Endothelial cell of umbilical vein (primary cell): ENCODE measurements around the gene PLA2G2D. TPM values are rescaled to one million over a fixed set of nuclear protein-coding genes. Genes with fewer than 3 reads are reported as not detected.

Experiments used
- BruUV-seq: library from RNA; stranded (reverse); fragments of 400-500 nt; replicated peaks from 2 replicates; lab custom pipeline; 2021; lab: Mats Ljungman, UMichigan
- CTCF ChIA-PET: fragments of 300-600, 350-600 bp; sonication (Branson Sonifier 250); formaldehyde crosslinking; loops from one replicate; lab custom pipeline; 2021; ENCODE audit warnings: antibody characterized with exemption, inconsistent platforms; lab: Charles Lee
- POLR2A ChIA-PET: fragments of 300-600, 350-600 bp; sonication (Branson Sonifier 250); formaldehyde crosslinking; loops from one replicate; lab custom pipeline; 2021; ENCODE audit warnings: antibody characterized with exemption, inconsistent platforms; lab: Charles Lee
- DNase-seq: peaks from one replicate; pipeline ENCODE4 v3.0.0-alpha.2; 2011; ENCODE audit warnings: low read depth, low spot score
- FAIRE-seq: peaks from 2 replicates; lab custom pipeline; 2011; peaks lifted over from hg19 to GRCh38; lab: Jason Lieb, UNC
- H2AFZ ChIP-seq: 2 replicates; pipeline ENCODE4 v1.6.0; 2012; ENCODE audit warnings: low read depth, low read length, control low read depth, inconsistent platforms
- H3K27ac ChIP-seq: 2 replicates; pipeline ENCODE4 v1.5.1; 2011; ENCODE audit warnings: low read depth, mild to moderate bottlenecking, control low read depth, low read length, moderate library complexity; ENCODE audit not compliant: insufficient read depth
- H3K27me3 ChIP-seq, 2 experiments: 2 replicates each; pipeline versions ENCODE4 v1.6.0 to v1.6.1; 2011; ENCODE audit warnings: low read length in 2 of 2, mixed read lengths in 1 of 2; ENCODE audit not compliant: control insufficient read depth in 2 of 2, insufficient read depth in 2 of 2
- H3K36me3 ChIP-seq, 2 experiments: 2 replicates in 1 of 2; 3 replicates in 1 of 2; pipeline ENCODE4 v1.5.1; 2011; ENCODE audit warnings: low read length in 2 of 2, mild to moderate bottlenecking in 1 of 2, moderate library complexity in 1 of 2; ENCODE audit not compliant: control insufficient read depth in 2 of 2, insufficient read depth in 2 of 2; ENCODE audit errors: extremely low read depth in 1 of 2
- H3K4me1 ChIP-seq: 3 replicates; pipeline ENCODE4 v1.5.1; 2011; ENCODE audit warnings: mild to moderate bottlenecking, low read length; ENCODE audit not compliant: control insufficient read depth, insufficient read depth; ENCODE audit errors: extremely low read depth
- H3K4me2 ChIP-seq: 2 replicates; pipeline ENCODE4 v1.6.1; 2011; ENCODE audit warnings: low read length, control low read depth, mixed read lengths; ENCODE audit not compliant: insufficient read depth
- H3K4me3 ChIP-seq, 3 experiments: fragments of 200-600 bp in 1 of 3; sonication (generic), shearing (Covaris generic) in 1 of 3; replicated peaks in 1 of 3; 2 replicates each; pipeline ENCODE4 v1.5.1; 2011 to 2016; ENCODE audit warnings: control low read depth in 3 of 3, low read length in 3 of 3, mild to moderate bottlenecking in 2 of 3, inconsistent platforms in 1 of 3, low read depth in 1 of 3, moderate library complexity in 1 of 3; ENCODE audit not compliant: insufficient read depth in 1 of 3
- H3K79me2 ChIP-seq: 2 replicates; pipeline ENCODE4 v1.6.0; 2012; ENCODE audit warnings: low read length, inconsistent platforms; ENCODE audit not compliant: control insufficient read depth, insufficient read depth
- H3K9ac ChIP-seq: replicated peaks from 2 replicates; pipeline ENCODE3; 2011; ENCODE audit warnings: low read length, control low read depth; ENCODE audit not compliant: insufficient read depth; ENCODE audit errors: extremely low read depth
- H3K9me1 ChIP-seq: replicated peaks from 3 replicates; pipeline ENCODE4 v1.6.0; 2011; ENCODE audit warnings: mild to moderate bottlenecking, low read length; ENCODE audit not compliant: control insufficient read depth, insufficient read depth; ENCODE audit errors: extremely low read depth
- H3K9me3 ChIP-seq: replicated peaks from 2 replicates; pipeline ENCODE4 v1.5.1; 2012; ENCODE audit warnings: low read length, inconsistent platforms; ENCODE audit not compliant: control insufficient read depth, insufficient read depth
- H4K20me1 ChIP-seq: replicated peaks from 2 replicates; pipeline ENCODE3; 2011; ENCODE audit warnings: mild to moderate bottlenecking, low read length; ENCODE audit not compliant: control insufficient read depth, insufficient read depth; ENCODE audit errors: extremely low read depth
- EZH2 ChIP-seq: IDR thresholded peaks from 2 replicates; pipeline ENCODE4 v1.6.1; 2012; ENCODE audit warnings: borderline replicate concordance, low read depth, mild to moderate bottlenecking, moderate library complexity, low read length, inconsistent platforms; ENCODE audit not compliant: severe bottlenecking
- FOS ChIP-seq: IDR thresholded peaks from 2 replicates; pipeline ENCODE4 v1.6.1; 2011; ENCODE audit warnings: mild to moderate bottlenecking, low read length, moderate library complexity, borderline replicate concordance; ENCODE audit not compliant: insufficient read depth
- GATA2 ChIP-seq: IDR thresholded peaks from 2 replicates; pipeline ENCODE4 v1.7.0; 2011; ENCODE audit warnings: low read depth, mild to moderate bottlenecking, moderate library complexity, mixed read lengths, low read length; ENCODE audit not compliant: insufficient read length, insufficient read depth
- JUN ChIP-seq: IDR thresholded peaks from 2 replicates; pipeline ENCODE4 v1.6.1; 2011; ENCODE audit warnings: borderline replicate concordance, low read depth; ENCODE audit not compliant: insufficient read length, insufficient read depth
- MYC ChIP-seq: IDR thresholded peaks from one replicate; pipeline ENCODE4 v1.6.1; 2011; ENCODE audit warnings: mild to moderate bottlenecking, low read depth, low read length
- POLR2A ChIP-seq: IDR thresholded peaks from 2 replicates; pipeline ENCODE4 v1.6.1; 2012; ENCODE audit warnings: low read depth, mild to moderate bottlenecking, control low read depth, low read length
- POLR2AphosphoS5 ChIP-seq: IDR thresholded peaks from 2 replicates; pipeline ENCODE4 v1.6.1; 2012; ENCODE audit warnings: low read depth, mild to moderate bottlenecking, control low read depth, low read length, moderate library complexity; ENCODE audit not compliant: insufficient read depth
- dilution Hi-C: fragments of 300-500 bp; cut with MboI; formaldehyde crosslinking; loops from one replicate; pipeline ENCODE4 v1.15.0; 2019; ENCODE audit warnings: low sequenced_read_pairs; ENCODE audit not compliant: extremely low pct_ligation_motif_present
- intact Hi-C: fragments of 100-400 bp; cut with micrococcal nuclease; formaldehyde crosslinking; loops from one replicate; pipeline ENCODE4 v1.10.0; 2022
- polyA plus RNA-seq, 4 experiments: library from polyadenylated mRNA; depleted of rRNA in 3 of 4; stranded (reverse) in 3 of 4; unstranded in 1 of 4; fragments of >200 nt; gene quantifications; 2 replicates each; pipeline versions ENCODE4 v1.2.1 to v1.2.3, GENCODE V29; 2011 to 2012; ENCODE audit warnings: missing spikeins in 1 of 4
- total RNA-seq: library from RNA; stranded (reverse); gene quantifications from 2 replicates; pipeline ENCODE4 v1.2.3, GENCODE V29; 2021
- TF ChIP-seq, protein P1 (sequence below), 2 donors: IDR thresholded peaks; 1 replicate in 1 of 2; 2 replicates in 1 of 2; pipeline ENCODE4 v1.5.1; 2011; ENCODE audit warnings: low read length in 2 of 2, mild to moderate bottlenecking in 2 of 2, moderate library complexity in 2 of 2, control low read depth in 1 of 2, inconsistent platforms in 1 of 2, low read depth in 1 of 2; ENCODE audit not compliant: insufficient read depth in 1 of 2; ENCODE audit errors: extremely low read depth in 1 of 2
- TF ChIP-seq, protein P2 (sequence below): IDR thresholded peaks from 2 replicates; pipeline ENCODE4 v1.6.1; 2011; ENCODE audit not compliant: insufficient read depth, insufficient read length

The PLA2G2D gene
- total and polyA plus RNA-seq, 2 donors (not counting 3 experiments of a cell fraction or from before 2014, with no cell fraction given): not detected

DNA sequence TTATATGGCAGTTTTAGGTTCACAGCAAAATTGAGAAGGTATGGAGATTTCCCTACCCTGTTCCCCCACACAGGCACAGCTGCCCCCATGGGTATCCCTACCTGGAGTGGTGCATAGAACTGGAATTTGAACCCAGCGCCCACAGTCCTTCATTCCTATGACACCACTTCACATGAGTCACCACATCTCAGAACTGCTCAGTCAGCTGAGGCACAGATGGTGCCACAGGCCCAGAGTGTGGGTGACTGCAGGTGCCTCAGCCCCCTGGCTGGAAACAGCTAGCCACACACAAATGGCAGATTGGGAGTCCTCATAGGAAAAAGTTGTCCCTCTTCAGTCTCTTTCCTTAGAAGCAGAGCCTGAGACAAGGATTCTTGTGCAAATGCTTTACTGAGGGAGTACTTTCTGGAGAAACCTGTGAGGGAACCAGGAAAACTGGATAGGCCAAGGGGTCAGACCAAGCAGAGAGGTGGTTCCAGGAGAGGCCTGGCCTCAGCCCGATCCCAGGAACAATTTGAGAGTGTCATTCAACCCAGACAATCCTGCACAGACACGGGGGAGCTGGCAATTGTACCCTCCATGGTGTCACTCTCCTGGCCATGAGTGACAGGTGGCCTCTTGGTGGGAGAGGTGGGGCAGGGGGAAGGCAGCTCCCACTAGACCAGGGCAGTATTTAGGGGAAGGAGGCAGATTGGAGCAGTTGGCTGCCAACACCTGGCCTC lies 6.9 kb downstream of the PLA2G2D start:
- FAIRE-seq: no peak
- intact Hi-C loops (no loop called here), dilution Hi-C loops (no loop called here)
- BruUV-seq: no TSS peak
- peaks cover 14% of the 10 kb centered on the region for H3K4me1 ChIP-seq
- no peak for DNase-seq
- no peaks in the 10 kb centered on the region for H3K36me3 ChIP-seq
- H3K27me3 ChIP-seq: no peaks in the 10 kb centered on the region
- no peaks in the 10 kb centered on the region for H3K79me2 ChIP-seq
- no peak for TF ChIP-seq GATA2
- TF ChIP-seq, protein P1, sequence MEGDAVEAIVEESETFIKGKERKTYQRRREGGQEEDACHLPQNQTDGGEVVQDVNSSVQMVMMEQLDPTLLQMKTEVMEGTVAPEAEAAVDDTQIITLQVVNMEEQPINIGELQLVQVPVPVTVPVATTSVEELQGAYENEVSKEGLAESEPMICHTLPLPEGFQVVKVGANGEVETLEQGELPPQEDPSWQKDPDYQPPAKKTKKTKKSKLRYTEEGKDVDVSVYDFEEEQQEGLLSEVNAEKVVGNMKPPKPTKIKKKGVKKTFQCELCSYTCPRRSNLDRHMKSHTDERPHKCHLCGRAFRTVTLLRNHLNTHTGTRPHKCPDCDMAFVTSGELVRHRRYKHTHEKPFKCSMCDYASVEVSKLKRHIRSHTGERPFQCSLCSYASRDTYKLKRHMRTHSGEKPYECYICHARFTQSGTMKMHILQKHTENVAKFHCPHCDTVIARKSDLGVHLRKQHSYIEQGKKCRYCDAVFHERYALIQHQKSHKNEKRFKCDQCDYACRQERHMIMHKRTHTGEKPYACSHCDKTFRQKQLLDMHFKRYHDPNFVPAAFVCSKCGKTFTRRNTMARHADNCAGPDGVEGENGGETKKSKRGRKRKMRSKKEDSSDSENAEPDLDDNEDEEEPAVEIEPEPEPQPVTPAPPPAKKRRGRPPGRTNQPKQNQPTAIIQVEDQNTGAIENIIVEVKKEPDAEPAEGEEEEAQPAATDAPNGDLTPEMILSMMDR (IDR thresholded peaks at IDR 0.05; ENCODE audit: extremely low read depth in 1 of 2, insufficient read depth in 1 of 2, low read depth in 1 of 2, low read length in 2 of 2): no peak
- no peak for TF ChIP-seq MYC
- TF ChIP-seq, protein P2, sequence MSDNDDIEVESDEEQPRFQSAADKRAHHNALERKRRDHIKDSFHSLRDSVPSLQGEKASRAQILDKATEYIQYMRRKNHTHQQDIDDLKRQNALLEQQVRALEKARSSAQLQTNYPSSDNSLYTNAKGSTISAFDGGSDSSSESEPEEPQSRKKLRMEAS: no peak
- no peak for TF ChIP-seq POLR2A
- no peak for TF ChIP-seq JUN
- no peak for TF ChIP-seq EZH2
- TF ChIP-seq FOS: no peak
- no peak for TF ChIP-seq POLR2AphosphoS5
- H3K4me2 ChIP-seq: no peak overlapping the region
- no peaks in the 10 kb centered on the region for H3K9me1 ChIP-seq
- POLR2A ChIA-PET: no interaction called here
- CTCF ChIA-PET: no interaction called here
- no peak overlapping the region for H3K4me3 ChIP-seq
- no peaks in the 10 kb centered on the region for H4K20me1 ChIP-seq
- H3K27ac ChIP-seq: no peak overlapping the region
- H3K9ac ChIP-seq: no peak overlapping the region
- no peaks in the 10 kb centered on the region for H3K9me3 ChIP-seq
- no peak overlapping the region for H2AFZ ChIP-seq
